ENCODE measurements around the gene VANGL2. TPM values are rescaled to one million over a fixed set of nuclear protein-coding genes. Genes with fewer than 3 reads are reported as not detected.

Gene VANGL2
- total RNA-seq, 1 donor from 2014 or later = 7.2 TPM

GRCh38 chr1:160432371-160432786, 32.0 kb downstream of the VANGL2 start:
- TF ChIP-seq CTCF (conservative IDR thresholded peaks at IDR 0.05; ENCODE audit: low read depth, low read length) = no peak
- no peak overlapping the region for H3K4me3 ChIP-seq (ENCODE audit: low read depth, low read length)
- DNase-seq (ENCODE audit: low read depth) = no peak

- no peak for DNase-seq (ENCODE audit: low read depth)
- TF ChIP-seq CTCF (conservative IDR thresholded peaks at IDR 0.05; ENCODE audit: low read depth, low read length) = no peak
- H3K4me3 ChIP-seq (ENCODE audit: low read depth, low read length) = no peak overlapping the region
These were observed 36.6 kb downstream of the VANGL2 start for GRCh38 chr1:160436966-160437365.

GRCh38 chr1:160437432-160438316, 37.3 kb downstream of the VANGL2 start:
- DNase-seq (ENCODE audit: low read depth) = no peak
- H3K4me3 ChIP-seq (ENCODE audit: low read depth, low read length) = no peak overlapping the region
- TF ChIP-seq CTCF (conservative IDR thresholded peaks at IDR 0.05; ENCODE audit: low read depth, low read length) = no peak

- TF ChIP-seq CTCF (conservative IDR thresholded peaks at IDR 0.05; ENCODE audit: low read depth, low read length) = no peak
- DNase-seq (ENCODE audit: low read depth) = no peak
- H3K4me3 ChIP-seq (ENCODE audit: low read depth, low read length) = no peak overlapping the region
These were observed 38.1 kb downstream of the VANGL2 start for GRCh38 chr1:160438317-160438918.

GRCh38 chr1:160438935-160439334, 38.6 kb downstream of the VANGL2 start:
- TF ChIP-seq CTCF (conservative IDR thresholded peaks at IDR 0.05; ENCODE audit: low read depth, low read length) = no peak
- no peak for DNase-seq (ENCODE audit: low read depth)
- H3K4me3 ChIP-seq (ENCODE audit: low read depth, low read length) = no peak overlapping the region

GRCh38 chr1:160439718-160440117, 39.4 kb downstream of the VANGL2 start:
- DNase-seq (ENCODE audit: low read depth) = no peak
- no peak for TF ChIP-seq CTCF (conservative IDR thresholded peaks at IDR 0.05; ENCODE audit: low read depth, low read length)
- no peak overlapping the region for H3K4me3 ChIP-seq (ENCODE audit: low read depth, low read length)
